NCI-H2196 (cell line): ENCODE data around the gene KIAA1614.
A peak's percentile ranks its signal among the peaks of the same experiment; 100 is the strongest.

Experiments
- DNase-seq: peaks from one replicate; lab custom pipeline; 2025; ENCODE audit not compliant: unreplicated experiment; lab: John Stamatoyannopoulos, UW

KIAA1614 gene

DNA sequence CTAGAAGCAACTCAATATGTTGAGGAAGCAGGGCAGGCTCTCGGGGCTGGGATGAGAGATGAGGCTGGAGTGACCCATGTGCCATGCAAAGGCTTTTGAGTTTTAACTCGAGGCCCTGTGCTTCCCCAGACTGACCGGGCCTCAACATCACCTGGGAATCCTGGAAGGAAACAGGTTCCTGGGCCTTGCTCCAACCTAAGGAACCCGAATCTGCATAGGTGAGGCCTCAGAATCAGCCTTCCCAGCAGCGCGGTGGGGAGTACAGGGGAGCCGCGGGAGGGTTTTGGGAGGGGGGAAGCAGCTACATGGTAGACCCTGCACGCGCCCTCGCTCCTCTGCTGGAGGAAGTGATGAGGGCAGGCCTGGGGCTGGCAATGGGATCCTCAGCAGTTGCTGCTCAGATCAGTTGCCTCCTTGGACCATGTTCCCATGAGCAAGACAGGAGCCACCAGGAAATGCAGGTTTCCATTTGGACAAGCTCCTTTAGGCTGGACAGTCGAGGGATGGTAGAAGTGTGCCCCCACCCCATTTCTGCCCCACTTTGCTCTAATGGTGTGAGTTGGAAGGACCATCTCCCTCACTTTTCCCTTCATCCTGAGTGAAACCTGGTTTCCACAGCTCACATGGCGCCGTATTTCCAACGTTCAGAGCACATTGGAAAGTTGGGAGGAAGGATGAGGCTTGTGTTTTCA lies 4.5 kb upstream of the KIAA1614 start:
- DNase-seq: no peak

DNA sequence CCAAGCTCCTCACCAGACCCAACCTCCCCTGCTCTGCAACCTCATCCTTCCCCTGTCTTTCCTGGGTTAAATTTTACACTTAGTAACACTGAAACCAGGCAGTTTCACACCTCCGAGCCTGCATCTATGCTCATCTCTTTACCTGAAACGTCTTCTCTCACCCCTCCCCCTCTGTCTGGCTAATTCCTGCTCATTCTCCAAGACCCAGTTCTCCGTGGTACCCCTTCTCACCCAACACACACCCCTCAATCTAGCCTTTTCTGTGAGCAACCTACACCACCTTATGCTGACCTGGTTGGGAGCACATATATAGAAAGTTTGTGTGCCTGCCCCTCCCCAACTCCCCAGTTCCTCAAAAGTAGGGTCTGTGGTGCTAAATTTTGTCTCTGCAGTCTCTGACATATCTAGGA lies 3.7 kb upstream of the KIAA1614 start:
- DNase-seq: no peak

DNA sequence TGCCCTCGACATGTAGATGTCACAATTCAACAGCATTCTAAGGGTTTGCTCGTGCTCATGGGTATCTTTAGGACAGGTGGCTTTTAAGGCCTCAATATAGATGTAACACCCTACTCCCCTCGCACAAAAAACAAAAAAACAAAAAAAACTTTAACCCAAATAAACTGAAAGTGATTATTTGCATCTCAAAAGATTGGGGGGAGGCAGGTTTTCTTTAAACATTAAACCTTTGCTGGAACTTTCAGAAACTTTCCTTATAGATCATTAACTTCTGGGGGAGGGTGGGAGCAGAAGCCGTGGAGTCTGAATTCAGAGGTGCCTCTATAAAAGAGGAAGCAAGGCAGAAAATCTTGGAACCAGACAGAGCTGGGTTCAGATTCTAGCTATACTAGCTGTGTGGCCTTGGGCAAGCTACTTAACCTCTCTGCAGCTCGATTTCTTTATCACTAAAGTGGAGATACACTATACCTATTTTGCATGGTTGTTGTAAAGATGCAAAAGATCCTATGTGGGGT lies 3.2 kb upstream of the KIAA1614 start:
- DNase-seq: no peak

DNA sequence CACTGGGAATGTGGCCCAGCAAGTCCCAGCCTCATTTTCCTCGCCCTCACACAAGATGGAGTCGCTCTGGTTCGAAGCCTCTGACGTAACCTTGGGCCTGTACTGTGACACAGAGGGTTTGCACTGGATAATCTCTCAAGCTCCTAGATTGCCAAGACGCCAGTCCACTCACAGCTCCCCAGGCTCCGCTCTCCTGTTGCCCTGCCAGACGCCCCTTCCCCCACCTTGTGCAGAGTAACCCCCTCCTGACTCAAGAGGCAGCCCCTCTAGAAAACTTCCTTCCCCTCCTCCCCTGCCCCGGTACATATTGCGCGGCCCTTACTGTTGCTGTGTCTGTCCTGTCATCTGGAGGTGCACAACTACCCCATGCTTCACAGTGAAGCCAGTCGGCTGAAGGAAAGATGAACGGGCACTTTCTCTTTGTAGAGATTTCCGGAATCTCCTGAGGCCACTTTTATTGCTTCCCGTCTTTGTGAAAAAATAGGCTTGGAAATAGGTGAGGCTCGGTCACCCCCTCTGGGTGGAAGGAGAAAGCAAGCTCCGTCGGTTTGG lies 981 bp upstream of the KIAA1614 start:
- peak; percentile 15 for DNase-seq

DNA sequence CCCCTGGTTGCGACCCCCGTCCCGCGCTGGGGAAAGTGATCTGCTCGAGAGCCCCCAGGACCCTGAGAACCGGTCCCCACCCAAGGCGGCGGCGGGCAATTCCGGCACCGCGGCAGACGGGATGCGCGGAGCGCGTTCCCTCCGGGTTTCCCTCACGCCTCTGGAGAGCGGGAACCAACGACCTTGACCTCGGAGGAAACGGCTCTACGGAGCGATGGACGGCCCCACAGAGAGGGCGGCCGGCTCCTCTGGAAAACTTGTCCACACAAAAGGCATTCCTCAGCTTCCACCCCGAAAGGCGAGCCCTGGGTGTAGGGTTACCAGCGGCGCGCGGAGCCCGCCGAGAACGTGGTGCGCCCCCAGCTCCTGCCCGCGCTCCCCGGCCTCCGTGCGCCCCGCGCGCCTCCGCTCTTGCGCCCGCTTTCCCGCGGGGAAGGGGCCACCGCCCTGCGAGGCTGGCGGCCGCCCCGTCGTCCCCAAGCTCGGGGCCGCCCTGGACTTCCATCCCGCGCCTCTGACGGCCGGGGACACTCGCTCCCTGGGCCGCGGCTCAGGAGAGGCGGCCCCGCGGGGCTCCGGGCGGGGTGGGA lies 391 bp upstream of the KIAA1614 start:
- peak; percentile 26 for DNase-seq

DNA sequence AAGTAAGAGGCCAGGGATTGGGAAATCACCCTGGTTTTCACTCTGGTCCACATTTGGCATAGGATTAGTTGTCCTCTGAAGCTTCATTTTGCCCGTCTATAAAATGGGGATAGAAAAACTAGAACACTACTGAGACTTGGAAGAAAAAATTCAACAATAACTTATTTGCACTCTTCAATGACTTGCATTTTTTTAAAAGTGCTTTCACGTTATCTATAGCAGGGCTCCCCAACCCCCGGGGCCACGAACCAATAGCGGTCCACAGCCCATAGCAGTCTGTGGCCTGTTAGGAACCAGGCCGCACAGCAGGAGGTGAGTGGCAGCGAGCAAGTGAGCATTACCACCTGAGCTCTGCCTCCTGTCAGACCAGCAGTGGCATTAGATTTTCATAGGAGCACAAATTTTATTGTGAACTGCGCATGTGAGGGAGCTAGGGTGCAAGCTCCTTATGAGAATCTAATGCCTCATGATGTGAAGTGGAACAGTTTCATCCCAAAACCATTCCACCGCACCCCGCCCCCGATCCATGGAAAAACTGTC lies 2.8 kb downstream of the KIAA1614 start:
- no peak for DNase-seq

DNA sequence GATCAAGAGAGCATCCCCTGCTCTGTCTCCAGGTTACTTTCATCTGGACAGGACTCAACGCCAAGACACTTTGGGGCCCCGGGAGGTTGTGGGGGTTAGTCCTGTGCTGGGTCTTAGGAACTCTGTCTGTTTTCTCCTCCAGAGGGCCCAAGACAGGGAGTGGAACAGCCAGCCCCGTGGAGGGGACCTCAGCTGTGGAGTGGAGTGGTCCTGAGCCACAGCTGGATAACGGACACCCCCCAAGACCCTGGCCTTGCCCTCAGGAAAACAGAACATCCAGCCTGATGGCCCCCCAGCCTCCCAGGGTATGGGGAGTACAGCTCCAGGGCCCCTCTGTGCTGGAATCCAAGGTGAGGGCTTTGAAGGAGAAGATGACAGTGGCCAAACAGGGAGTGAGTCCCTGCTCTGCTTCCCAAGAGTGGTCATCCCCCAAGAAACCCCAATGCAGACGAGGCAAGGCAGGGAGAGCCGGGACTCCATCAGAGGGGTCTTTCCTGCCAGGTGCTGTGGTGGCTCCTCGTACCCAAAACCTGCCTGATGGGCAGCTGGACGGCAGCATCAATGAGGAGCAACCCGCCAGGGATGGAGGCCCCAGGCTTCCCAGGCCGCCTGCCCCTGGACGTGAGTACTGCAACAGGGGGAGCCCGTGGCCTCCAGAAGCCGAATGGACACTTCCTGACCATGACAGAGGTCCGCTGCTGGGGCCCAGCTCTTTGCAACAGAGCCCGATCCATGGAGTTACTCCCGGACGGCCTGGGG lies 3.5 kb downstream of the KIAA1614 start:
- no peak for DNase-seq

DNA sequence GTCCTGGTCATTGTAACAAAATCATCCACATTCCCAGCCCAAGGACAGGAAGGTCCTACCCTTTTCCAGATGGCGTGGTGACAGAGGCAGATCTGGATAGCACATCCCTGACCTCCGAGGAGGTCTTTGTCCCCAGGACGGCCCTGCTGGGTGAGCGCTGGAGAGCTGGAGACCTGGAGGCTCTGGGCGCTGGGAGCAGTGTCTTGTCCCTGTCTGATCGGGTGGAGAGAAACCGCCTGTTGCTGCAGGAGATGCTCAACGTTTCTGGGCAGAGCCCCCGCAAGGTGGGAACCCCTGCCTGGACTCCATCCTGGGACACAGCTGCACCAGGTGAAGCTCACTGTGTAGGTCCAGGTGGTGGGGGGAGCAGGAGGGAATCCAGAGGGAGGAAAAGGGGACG lies 4.1 kb downstream of the KIAA1614 start:
- no peak for DNase-seq

DNA sequence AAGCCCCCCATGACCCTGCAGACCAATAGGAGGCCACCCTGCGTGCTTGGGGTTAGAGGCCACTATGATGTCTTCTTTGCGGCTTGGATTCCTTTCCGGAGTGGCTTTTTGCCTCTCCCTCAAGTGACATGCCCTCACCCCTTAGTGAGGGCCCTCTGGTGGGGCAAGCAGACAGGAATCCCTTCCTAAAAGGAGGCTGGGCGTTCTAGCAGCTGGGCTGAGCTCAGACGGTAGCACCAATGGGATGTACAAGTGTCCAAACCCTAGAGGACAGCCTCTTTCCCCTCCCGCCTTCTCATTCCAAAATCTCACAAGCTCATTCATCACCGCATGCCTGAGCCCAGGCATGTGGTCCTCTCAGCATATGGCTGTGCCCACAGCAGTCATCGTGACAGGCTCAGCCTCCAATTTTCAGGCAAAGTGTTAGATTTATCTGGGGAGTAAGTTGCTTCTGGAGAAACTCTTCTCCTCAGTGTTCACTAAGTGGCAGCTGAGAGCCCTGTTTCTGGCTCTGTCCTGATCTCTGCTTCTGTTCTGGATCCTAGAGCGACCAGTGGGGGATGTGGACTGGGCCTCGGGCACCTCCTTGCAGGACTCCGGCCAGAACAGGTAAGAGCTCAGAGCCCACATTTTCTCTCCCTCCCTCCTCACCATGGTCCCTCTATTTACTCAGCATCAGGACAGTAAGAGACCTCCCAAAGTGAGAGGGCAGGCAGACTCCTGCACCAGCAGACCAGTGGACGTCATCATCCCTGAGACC lies 4.8 kb downstream of the KIAA1614 start:
- no peak for DNase-seq

DNA sequence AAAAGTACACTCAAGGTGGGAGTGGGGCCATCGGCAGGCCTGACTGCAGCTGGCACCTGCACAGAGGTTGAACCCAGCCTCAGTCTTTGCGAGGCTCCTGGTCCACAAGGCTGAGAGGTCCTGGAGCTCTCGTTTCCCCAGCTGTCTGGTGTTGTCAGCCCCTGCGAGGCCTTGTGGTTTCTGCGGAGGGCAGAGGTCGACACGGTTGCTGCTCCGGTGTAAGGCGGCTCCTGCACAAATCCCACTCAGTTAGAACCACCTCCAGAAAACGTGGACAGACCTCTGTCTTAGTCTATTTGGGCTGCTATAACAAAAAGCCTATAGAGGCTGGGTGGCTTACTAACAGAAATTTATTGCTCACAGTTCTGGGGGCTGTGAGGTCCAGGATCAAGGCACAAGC lies 5.8 kb downstream of the KIAA1614 start:
- DNase-seq: no peak

DNA sequence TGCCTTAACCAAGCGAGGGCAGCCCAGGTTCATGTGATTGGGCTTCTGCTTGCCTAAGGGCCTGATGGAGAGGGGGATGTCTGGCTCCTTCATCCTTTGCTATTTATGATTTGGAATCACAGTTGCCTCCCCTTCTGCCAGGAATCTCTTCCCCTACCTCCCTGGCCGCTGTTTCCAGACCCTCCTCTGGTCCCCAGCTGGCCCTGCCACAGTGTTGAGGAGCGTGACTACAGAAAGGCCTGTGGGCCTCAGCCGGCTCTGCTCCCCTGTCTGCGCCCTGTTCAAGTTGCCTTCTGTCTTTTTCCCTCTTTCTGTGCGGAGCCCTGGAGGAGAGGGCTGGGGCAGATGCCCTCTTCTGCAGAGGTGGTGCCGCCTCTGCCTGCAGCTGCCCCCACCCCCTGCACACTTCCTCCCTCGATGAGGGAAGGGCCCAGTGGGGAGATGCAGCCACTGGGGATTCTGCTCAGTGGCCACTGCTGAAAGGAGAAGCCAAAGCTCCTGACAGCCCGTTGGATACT lies 6.5 kb downstream of the KIAA1614 start:
- DNase-seq: no peak

DNA sequence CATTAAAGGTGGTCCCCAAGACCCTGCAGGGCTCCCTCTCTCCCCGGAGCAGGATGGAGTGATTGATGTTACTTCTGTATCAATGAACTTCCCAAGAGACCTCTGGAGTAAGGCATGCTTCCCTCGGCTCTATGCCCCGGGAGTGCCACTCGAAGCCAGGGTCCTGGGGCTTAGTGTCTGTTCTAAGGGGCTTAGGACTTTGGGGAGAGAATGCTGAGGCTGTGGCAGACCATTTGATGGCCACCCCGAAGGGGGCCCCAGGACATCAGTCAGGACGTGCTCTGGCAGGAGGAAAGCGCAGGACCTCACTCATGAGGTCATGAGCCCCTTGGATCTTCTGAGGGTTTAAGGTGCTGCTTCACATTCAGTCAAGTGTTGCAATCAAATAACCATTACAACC lies 7.5 kb downstream of the KIAA1614 start:
- no peak for DNase-seq

DNA sequence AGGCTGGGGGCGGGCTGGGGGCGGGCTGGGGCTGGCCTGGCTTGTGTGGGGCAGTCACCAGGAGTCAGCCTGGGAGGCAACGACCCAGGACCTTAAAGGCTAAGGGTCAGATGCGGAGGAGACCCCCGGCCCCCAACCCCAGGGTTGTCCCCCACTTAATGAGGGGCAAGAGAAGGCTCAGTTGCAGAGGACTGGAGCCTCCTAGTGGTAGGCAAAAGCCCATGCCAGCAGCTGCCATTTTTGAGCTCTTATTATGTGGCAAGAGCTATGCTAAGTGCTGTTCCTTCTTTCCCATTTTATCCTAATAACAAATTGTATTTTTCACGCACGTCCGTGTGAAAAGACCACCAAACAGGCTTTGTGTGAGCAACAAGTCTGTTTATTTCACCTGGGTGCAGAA lies 8.0 kb downstream of the KIAA1614 start:
- DNase-seq: no peak

DNA sequence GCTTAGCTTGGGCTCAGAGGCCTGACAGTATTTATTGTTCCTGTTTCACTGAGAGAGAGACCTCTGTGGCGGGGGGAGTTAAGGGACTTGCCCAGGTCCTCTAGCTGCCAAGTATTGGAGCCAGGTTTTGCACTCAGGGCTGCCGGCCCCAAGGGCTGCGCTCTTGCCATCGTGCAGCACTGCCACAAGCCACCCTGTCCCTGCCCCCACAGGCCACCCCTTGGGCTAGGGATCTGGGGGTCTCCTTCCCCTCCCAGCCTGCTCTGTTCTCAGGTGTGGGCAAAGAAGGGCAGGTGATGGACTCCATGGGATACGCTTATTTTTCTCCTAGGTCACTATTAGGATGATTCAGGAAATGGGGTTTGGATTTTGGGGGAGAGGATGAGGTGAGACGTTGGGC lies 8.7 kb downstream of the KIAA1614 start:
- DNase-seq: no peak

DNA sequence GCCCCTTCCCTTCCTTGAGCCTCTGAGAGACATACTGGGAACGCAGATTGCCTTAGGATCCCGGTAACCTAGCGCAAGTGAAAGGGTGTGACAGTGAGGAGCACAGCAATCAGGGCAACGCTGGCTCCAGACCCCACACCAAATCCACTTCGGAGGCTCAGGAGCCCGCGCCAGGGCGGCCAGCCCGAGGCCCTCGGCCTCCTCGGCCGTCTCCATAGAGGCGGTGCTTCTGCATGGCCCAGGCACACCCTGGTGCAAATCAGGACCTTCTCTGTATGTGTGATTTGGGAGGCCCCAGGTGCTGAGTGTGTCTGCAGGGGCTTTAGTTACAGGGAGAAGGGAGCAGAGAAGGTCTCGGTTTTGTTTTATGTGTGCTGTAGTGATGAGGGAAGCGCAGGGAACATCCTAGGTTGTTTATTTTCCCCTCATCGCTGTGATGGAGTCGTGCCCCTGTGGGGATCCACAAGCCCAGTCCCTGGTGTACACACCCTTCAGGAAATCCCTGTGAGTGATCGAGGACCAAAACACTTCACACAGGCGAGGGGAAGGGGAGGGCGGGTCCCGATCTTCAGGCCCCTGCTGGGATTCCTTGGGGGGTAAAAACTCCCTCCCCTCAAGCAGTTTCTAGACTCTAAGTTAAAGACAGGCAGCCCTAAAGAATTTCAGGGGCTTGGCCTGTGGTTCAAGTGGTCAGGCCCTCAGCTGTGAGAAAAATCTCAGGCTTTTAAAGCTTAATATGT lies 9.4 kb downstream of the KIAA1614 start:
- no peak for DNase-seq

DNA sequence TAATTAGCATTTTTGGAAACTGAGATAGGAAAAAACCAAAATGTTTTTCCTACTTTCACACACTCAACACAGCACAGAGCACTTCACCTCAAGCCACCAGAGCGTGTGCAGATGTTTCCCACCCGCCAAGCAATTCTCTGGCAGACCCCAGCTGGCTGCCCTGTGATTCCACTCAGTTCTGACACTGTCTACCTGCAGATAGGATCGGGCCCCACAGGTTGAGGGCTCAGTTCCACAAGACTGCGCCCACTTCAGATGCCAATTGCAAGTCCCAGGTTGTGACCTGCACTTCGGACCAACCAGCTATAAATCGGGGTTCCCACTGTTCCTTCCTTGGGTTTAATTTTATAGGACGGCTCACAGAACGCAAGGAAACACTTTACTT lies 9.9 kb downstream of the KIAA1614 start:
- no peak for DNase-seq

DNA sequence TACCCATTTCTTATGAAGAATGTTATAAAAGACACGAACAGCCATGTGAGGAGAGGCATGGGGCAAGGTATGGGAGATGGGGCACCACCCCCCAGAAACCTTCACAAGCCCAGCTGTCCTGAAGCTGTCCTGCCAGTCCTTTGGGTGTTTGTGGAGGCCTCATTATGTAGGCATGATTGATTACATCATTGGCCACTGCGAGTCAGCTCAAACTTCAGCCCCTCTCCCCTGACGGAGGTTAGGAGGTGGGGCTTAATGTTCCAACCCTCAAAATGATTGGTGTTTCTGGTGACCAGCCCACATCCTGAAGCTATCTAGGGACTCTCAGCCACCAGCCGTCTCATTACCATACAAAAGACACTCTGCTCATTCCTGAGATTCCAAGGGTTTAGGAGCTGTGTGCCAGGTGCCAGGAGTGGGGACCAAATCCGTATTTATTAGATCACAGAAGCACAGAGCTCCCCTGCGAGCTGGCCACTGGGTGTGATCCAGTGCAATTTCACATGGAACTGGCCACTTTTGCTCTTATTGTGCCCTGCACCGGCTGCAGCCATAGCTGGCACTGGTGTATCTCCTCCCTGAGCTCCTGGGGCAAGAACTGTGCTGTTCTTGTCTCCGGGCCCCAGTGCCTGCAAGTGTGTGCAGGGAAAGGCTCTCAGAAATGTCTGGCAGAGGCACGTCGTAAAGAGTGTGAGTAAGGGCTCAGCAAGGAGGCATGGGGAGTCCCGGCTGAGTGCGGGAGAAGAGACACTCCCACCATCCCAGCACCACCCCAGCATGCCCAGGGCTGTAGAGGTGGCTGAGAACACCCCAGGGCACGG lies 10.5 kb downstream of the KIAA1614 start:
- no peak for DNase-seq

DNA sequence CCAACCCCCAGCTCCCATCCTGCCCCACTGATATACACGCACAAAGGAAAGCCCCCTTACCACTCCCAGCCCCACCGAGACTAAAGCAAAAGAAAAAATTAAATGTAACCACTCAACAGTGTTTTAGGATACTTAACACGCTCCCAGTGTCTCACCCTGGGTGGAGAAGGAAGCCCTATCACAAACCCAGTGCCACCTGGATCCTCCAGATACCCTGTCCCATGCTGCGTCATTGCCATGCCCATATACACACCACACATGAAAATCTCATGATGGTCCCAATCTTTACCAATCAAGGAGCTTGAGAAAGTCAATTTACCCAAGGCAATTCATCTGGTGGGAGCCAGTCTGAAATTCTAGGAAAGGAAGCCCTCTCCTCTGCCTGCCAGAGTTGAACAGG lies 11.2 kb downstream of the KIAA1614 start:
- no peak for DNase-seq

DNA sequence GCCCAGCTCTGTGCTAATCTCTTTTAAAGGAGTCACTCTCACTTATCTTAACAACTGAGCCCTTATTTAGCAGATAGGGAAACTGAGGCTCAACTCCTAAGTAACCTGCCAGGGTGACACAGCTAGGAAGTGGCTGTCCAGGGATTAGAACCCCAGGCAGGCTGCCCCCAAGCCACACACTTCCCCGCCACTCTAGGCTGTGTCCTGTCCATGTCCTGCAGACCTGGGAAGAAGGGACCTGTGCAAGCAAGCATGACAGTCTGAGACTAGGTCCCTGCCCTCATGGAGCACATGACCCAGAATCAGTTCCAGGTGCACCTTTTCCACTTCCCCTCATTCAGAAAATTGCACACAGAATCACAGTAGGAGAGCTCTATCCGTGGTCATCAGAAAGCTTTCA lies 12.2 kb downstream of the KIAA1614 start:
- DNase-seq: no peak
